GM12864 (cell line): ENCODE data around the gene DHRS1.

Experiments used
- DNase-seq: peaks from one replicate; pipeline ENCODE4 v3.0.0-alpha.2; 2011; ENCODE audit warnings: low read depth
- H3K4me3 ChIP-seq: 2 replicates; pipeline ENCODE4 v1.5.1; 2011; ENCODE audit warnings: mild to moderate bottlenecking, low read depth, low read length, control low read depth
- CTCF ChIP-seq: IDR thresholded peaks from 2 replicates; pipeline ENCODE4 v1.5.1; 2011; ENCODE audit warnings: low read depth, mild to moderate bottlenecking, moderate library complexity, low read length, control low read depth, inconsistent platforms; ENCODE audit errors: missing control alignments

Gene DHRS1

GRCh38 chr14:24281636-24282035, 17.9 kb downstream of the DHRS1 start:
- H3K4me3 ChIP-seq: no peak overlapping the region
- no peak for TF ChIP-seq CTCF
- no peak for DNase-seq

GRCh38 chr14:24280797-24281460, 18.7 kb downstream of the DHRS1 start:
- TF ChIP-seq CTCF: no peak
- DNase-seq: no peak
- no peak overlapping the region for H3K4me3 ChIP-seq

- no peak overlapping the region for H3K4me3 ChIP-seq
- peak; percentile 55 for TF ChIP-seq CTCF
- no peak for DNase-seq
Measured at GRCh38 chr14:24279301-24280186, 20.0 kb downstream of the DHRS1 start.

DNA sequence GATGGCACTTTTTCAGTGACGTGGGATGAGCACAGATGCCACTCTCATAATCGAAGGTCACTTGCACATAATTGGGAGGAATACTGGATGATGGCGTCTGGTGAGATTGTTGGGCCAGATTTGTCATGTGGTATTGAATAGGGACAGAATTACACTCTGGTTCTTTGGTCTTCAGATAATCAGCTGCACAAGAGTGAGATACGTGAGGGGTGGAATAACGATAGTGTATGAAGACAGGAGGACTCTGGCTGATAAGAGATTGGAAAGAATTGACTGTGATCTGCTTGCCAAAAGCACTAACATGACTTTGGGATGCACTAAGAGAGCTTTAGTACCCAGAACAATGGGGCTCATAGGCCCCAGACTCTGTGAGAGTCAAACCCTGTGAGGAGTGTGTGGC, 21.2 kb downstream of the DHRS1 start:
- no peak for TF ChIP-seq CTCF
- DNase-seq: no peak
- no peak overlapping the region for H3K4me3 ChIP-seq

GRCh38 chr14:24277606-24278321, 21.8 kb downstream of the DHRS1 start:
- H3K4me3 ChIP-seq: no peak overlapping the region
- TF ChIP-seq CTCF: no peak
- no peak for DNase-seq

DNA sequence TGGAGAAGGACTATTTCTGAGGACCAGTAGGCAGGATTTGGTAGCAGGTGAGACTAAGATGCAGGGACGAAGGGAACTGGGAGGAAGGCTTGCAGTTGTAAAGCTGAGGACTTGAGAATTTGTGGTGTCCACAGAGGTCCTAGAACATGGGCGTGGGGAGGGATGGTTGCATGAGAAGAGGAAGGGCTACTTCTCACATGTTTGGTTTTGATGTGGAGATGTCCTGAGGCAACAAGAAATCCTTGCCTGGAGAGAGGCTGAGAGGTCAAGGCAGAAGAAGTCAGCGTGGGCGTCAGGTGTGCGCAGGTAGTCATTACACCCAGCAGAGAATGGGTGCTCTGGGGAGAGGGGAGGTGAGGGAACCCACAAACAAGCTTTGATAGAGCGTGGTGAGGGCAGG, 22.5 kb downstream of the DHRS1 start:
- no peak for TF ChIP-seq CTCF
- no peak for DNase-seq
- H3K4me3 ChIP-seq: no peak overlapping the region
